PC-3 (cell line): ENCODE results near the gene TRPC4AP.

ENCODE experiments used
- EZH2 ChIP-seq: fragments of 300-600 bp; sonication (generic); IDR thresholded peaks from one replicate; pipeline ENCODE4 v1.6.1; 2017; ENCODE audit warnings: antibody characterized with exemption, mild to moderate bottlenecking, low read length; ENCODE audit not compliant: unreplicated experiment
- EZH2phosphoT487 ChIP-seq: fragments of 300-600 bp; sonication (generic); IDR thresholded peaks from 2 replicates; pipeline ENCODE4 v1.6.1; 2018; ENCODE audit warnings: mild to moderate bottlenecking, antibody characterized with exemption, low read length, borderline replicate concordance
- TF ChIP-seq, protein P1 (sequence below): fragments of 300-600 bp; sonication (generic); conservative IDR thresholded peaks from 2 replicates; pipeline ENCODE4 v1.5.1; 2017; ENCODE audit warnings: antibody characterized with exemption, low read depth, mild to moderate bottlenecking, low read length

DNA sequence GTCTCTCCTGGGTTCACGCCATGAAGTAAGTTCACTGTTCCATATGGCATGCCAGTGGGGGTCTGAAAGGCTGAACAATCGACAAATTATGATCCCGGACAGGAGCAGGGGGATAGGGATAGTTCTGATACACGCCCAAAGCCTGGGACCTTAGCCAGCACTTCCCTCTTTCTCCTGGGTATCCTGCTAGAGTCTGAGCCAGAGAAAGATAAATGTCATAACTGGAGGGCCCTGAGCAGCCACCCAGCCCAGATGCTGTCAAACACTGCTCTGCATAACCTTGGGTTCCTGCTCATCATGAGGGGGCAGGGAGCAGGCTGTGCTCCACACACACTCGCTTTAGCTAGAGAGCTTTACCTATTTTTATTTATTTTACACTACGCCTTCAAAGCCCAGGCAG lies 42.3 kb upstream of the TRPC4AP start:
- TF ChIP-seq EZH2 = no peak
- TF ChIP-seq, protein P1, sequence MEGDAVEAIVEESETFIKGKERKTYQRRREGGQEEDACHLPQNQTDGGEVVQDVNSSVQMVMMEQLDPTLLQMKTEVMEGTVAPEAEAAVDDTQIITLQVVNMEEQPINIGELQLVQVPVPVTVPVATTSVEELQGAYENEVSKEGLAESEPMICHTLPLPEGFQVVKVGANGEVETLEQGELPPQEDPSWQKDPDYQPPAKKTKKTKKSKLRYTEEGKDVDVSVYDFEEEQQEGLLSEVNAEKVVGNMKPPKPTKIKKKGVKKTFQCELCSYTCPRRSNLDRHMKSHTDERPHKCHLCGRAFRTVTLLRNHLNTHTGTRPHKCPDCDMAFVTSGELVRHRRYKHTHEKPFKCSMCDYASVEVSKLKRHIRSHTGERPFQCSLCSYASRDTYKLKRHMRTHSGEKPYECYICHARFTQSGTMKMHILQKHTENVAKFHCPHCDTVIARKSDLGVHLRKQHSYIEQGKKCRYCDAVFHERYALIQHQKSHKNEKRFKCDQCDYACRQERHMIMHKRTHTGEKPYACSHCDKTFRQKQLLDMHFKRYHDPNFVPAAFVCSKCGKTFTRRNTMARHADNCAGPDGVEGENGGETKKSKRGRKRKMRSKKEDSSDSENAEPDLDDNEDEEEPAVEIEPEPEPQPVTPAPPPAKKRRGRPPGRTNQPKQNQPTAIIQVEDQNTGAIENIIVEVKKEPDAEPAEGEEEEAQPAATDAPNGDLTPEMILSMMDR = no peak
- TF ChIP-seq EZH2phosphoT487 = no peak
